ENCODE measurements around the gene CYP4A11.
"Not testable (repeated sequence)": the region's sequence is repeated elsewhere in the genome, so short reads cannot be mapped to it uniquely, and the experiment has no call there.

Gene CYP4A11

GRCh38 chr1:46941135-46941694 lies at the start of gene CYP4A11:
Gene CYP4A11 (minus strand): TSS chr1:46941476. CDS start chr1:46941433, 43 bp downstream.
- DNase-seq = no peak

DNA sequence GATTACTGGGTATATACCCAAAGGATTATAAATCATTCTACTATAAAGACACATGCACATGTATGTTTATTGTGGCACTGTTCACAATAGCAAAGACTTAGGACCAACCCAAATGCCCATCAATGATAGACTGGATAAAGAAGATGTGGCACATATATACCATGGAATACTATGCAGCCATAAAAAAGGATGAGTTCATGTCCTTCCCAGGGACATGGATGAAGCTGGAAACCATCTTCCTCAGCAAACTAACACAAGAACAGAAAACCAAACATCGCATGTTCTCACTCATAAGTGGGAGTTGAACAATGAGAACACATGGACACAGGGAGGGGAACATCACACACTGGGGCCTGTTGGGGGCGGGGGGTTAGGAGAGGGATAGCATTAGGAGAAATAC lies 49.3 kb upstream of the CYP4A11 start:
- DNase-seq = not testable (repeated sequence)

DNA sequence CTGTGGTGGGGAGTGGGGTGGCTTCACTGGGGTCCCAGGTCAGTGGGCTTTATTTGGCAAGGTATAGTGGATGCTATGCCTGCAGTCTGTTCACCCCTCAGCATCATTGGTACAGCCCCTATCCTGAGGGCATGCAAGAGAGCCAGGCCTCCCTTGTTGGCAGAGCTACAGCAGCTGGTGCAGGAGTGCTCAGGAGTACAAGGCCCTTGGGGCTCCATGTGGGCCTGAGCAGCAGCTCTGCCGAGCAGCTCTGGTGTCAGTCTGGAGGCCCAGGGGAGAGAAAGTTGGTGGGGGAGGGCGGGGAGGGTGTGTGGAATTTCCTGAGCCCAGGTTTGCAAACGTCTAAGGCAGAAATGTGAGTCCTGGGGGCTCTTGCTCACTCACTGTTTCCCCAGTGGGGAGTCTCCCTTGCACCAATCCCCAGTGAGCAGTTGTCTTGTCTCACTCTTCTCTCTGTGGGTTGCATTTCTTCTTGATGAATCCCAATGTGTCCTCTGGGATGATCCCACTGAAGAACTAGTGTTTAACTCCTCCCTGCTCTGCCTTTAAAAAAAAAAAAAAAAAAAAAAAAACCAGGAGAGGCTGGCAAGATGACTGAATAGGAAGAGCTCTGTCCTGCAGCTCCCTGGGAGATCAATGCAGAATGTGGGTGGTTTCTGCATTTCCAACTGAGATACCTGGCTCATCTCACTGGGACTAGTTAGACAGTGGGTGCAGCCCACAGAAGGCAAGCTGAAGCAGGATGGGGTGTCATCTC lies 42.7 kb upstream of the CYP4A11 start:
- no peak for DNase-seq

DNA sequence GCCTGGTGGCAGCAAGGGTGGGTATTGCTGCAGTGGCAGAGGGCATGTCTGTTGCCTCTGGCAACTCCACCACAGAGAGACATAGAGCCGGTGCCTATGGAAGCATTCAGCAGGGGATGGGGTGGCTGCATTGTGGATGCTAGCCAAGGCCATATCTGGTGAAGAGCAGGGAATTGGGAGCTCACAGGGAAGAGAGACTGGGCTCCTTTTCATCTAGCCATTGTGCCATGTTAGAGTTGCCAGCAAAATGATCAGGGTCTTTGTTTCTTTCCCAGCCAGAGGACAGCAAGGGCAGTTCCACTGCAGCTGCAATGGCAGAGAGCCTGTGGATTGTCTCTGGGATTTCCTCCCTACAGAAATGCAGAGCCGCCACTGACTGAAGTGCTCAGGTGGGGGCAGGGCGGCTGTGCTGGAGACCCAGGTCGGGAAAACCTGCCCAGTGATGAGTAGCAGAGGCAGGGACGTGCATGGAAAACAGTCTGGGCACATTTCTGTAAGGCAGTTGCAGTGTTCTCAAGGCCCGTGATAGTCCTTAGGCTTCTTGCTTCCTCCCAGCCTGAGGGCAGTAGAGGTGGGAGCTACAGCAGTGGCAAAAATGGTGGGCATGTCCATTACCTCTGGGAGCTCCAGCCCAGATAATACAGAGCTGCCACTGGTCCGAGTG lies 42.0 kb upstream of the CYP4A11 start:
- DNase-seq = no peak

DNA sequence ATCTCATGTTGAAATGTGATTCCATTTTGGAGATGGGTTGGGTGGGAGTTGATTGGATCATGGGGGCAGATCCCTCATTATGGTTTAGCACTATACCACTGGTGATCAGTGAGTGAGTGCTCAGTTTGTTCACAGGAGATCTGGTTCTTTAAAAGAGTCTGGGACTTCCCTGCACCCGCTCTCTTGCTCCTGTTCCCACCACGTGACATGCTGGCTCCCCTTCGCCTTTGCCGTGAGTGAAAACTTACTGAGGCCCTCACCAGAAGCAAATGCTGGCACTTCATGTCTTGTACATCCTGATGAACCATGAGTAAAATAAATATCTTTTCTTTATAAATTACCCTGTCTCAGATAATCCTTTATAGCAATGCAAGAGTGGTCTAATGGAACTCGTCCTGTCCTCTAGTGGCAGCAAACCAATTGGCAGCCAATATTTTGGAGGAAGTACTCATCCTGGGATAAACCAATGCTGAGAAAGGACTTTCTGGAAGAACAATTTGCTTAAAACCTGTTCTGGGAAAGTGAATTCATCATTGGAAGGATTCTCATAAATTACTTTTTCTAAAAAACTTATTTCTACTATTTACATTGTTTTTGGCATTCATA lies 27.8 kb upstream of the CYP4A11 start:
- no peak for DNase-seq

DNA sequence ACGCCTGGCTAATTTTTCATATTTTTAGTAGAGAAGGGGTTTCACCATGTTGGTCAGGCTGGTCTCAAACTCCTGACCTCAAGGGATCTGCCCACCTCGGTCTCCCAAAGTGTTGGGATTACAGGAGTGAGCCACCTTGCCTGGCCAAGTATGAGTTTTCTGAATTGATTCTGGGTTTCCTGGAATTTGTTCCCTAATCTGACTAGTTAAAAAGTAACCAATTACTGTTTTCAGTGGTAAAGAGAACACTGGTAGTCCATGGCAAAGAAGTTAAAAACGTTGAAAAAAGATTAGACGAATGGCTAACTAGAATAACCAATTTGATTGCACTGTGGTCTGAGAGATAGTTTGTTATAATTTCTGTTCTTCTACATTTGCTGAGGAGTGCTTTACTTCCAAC lies 21.0 kb upstream of the CYP4A11 start:
- not testable (repeated sequence) for DNase-seq

- DNase-seq = no peak
Measured at GRCh38 chr1:46961066-46961758, 19.9 kb upstream of the CYP4A11 start.

DNA sequence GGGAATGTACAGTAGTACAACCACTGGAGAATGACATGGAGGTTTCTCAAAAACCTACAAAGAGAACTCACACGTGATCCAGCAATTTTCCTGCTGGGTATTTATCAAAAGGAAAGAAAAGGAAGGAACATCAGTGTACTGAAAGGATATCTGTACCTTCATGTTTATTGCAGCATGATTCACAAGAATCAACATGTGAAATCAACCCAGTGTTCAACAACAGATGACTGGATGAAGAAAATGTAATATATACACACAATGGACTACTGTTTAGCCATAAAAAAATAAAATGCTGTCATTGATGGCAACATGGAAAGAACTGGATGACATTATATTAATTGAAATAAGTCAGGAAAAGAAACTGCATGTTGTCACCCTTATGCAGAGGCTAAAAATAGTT lies 19.0 kb upstream of the CYP4A11 start:
- no peak for DNase-seq

DNA sequence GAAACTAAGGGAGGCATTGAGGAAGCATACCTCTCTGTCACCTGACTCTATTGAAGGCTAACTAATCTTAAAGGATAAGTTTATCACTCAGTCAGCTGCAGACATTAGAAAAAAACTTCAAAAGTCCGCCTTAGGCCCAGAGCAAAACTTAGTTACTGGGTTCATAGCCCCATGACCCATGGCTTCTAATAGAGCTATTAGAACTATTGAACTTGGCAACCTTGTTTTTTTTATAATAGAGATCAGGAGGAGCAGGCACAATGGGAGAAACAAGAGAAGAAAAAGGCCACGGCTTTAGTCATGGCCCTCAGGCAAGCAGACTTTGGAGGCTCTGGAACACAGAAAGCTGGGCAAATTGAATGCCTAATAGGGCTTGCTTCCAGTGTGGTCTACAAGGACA lies 13.8 kb upstream of the CYP4A11 start:
- DNase-seq = not testable (repeated sequence)

GRCh38 chr1:46953847-46954246 lies 12.6 kb upstream of the CYP4A11 start:
- not testable (repeated sequence) for DNase-seq

DNA sequence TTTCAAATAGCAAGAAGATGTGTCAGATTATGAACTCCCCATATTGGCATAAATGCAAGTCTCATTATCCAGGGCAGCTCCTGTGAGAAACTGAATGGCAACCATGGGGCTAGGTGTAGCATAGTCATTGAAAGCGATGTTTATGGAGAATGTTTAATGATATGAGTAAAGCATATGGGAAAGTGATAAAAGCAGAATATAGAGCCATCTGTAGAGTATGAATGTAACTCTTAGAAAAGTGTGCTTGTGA lies 8.1 kb upstream of the CYP4A11 start:
- DNase-seq = not testable (repeated sequence)

DNA sequence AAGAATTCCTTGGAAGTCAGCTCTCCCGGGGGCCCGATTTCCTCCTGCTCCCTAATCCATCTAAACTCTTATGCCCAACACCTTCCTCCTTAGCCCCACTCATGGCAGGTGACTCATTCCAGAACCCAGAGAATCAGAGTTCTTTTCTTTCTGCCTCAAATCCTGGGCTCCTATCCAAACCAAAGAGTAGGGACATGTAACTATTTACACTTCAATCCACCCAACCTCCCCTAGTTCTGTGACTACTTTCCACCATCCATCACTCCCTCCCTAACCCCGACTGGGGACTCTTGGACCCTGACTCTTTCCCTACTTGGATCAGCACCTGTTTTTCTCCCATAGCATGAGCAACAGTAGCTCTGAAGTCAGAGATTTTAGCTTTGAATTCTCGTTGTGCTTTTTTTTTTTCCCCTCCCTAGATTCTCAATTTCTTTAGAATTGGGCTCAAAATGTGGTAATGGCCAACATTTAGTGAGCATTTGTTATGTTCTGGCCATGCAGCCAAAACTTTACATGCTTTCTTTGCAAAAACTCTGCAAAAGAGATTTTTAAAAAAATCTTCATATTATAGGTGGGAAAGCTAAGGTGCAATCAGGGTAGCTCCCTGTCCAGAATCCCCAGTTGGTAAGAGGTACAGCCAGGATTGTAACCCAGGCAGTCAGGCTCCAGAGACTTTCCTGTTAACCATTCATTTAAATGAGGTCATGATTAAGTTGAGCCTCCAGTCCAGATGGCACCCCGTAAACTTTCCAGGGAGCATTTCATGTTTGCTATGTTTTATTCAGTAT lies 7.5 kb upstream of the CYP4A11 start:
- DNase-seq = no peak

DNA sequence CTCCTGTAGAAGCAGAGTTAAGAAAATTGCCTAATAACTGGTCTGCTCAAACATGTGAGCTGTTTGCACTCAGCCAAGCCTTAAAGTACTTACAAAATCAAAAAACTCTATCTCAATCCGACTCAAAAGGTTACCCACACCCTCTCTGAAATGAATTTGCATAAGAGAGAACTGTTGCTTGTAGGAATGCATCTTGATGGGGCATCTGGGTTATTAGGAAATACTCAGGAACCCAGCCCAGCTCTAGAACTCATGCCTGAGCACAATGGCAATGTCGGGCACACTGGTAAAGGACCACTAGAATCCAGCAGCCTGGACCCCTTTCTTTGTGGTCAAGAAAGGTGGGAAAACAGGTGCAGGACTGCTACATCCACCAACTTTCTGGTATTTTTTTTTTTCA lies 6.4 kb upstream of the CYP4A11 start:
- DNase-seq = not testable (repeated sequence)

GRCh38 chr1:46942086-46942485 lies 810 bp upstream of the CYP4A11 start:
- DNase-seq = no peak

DNA sequence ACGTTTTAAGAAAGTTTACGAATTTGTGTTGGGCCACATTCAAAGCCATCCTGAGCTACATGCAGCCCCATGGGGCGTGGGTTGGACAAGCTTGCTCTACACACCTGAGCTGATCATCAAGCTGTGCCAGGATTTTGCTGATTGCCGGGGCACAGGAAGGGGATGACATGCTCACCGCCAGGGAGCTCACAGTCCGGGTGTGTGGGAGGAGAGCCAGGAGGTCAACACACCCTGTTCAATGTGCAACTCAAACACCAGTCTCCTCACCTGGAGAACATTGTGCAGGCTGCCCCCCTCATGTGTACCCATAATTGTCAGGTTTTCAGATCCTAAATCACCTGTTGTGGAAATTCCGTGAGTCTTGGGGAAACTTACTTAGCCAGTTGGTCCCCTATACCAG lies 969 bp downstream of the CYP4A11 start:
- DNase-seq = no peak

GRCh38 chr1:46937270-46937669 lies 4.0 kb downstream of the CYP4A11 start:
- no peak for DNase-seq

DNA sequence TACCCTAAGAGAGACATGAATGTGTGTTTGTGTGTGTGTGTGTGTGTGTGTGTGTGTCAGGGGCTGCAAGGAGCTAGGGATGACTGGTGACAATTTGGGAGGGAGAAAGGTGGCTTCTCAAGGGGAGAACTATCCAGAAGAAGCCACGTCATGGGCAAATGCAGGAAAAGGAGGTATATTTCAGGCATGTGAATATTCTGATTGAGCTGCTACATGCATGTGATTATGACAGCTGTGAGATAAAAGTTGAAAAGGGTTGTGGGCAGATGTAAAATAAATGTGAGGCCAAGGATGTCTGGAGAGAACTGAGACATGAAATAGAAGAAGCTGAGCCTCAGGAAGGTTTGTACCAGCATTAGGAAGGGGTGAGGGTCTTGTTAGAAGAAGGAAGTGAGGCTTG lies 4.5 kb downstream of the CYP4A11 start:
- DNase-seq = no peak

DNA sequence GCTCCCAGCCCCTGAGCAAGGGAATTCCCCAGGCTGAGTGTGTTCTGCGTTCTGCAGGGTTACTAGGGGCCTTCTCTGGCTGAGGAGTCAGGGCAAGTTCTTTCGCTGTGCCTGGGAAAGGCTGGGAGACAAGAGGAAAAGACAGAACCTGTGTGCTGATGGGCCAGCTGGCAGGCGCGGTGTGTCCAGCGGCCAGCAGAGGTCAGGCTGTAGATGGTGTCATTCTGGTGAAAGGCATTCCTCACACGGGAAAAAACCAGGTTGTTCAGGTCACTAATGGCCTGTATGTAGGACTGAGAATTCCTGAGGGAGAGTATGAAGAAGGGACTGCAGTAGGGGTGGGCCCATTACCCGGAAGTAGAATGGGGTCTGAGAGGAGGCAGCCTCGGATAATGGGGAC lies 6.4 kb downstream of the CYP4A11 start:
- not testable (repeated sequence) for DNase-seq

GRCh38 chr1:46932020-46932419 lies 9.3 kb downstream of the CYP4A11 start:
- DNase-seq = not testable (repeated sequence)

GRCh38 chr1:46931151-46931550 lies 10.1 kb downstream of the CYP4A11 start:
- DNase-seq = no peak

DNA sequence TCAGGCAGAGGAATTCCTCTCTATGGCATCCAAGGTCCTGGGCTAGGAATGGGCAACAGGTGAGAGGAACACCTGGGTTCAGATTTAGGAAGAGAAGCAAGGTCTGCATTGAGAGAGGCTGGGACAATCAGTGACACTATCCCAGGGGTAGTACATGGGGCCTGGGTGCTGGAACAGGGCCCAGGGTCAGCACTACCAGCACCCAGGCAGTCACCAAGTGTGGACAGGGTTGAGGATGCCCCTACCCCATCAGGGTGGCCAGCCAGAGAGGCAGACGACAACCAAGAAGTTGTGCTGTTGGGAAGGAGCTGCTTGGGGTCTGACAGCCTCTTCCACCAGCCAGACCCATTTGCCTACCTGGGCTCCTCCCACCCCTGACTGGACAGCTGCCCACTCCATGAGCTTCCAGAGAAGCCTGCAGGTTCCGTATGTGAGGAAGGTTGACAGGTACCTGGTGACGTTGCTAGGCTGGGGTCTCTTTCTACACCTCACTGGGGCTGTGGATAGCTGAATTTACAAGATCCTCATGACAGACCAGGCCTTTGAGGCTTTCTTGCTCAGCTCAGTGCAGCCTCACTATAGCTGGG lies 13.9 kb downstream of the CYP4A11 start:
- no peak for DNase-seq

DNA sequence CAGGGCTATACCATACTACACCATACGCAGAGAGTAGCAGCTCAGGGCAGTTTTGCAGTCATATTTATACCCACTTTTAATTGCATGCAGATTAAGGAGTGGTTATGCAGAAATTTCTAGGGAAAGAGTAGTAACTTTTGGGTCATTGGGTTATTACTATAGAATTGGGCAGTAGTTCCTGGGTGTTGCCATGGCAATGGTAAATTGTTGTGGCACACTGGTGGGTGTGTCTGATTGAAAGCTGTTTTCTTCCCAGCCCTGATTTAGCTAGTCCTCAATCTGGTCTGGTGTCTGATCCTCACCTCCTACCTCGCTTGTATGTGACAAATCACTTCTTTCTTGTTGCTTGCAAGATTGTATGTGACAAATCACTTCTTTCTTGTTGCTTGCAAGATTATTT lies 30.5 kb downstream of the CYP4A11 start:
- DNase-seq = no peak

Measured in NCI-H1092 (cell line).